ENCODE results near the gene DGKE. TPM values are rescaled to one million over a fixed set of nuclear protein-coding genes. Genes with fewer than 3 reads are reported as not detected.

Gene DGKE
- total and polyA plus RNA-seq, 2 of the 13 experiments (the other 11 are each of a cell fraction or from before 2014, with no cell fraction given) = 3.2 to 5.3 TPM

- TF ChIP-seq ZNF512 (CRISPR knock-in tag; IDR thresholded peaks at IDR 0.05) (peak; percentile 81; the same call in 1 of the 2 replicates), FOXO4 (CRISPR knock-in tag; conservative IDR thresholded peaks at IDR 0.05) (peak; percentile 1; the same call in 1 of the 2 replicates), ZNF446 (CRISPR knock-in tag; IDR thresholded peaks at IDR 0.05) (no peak), ZNF121 (CRISPR knock-in tag; IDR thresholded peaks at IDR 0.05) (no peak), ZSCAN31 (CRISPR knock-in tag; IDR thresholded peaks at IDR 0.05; ENCODE audit: low read depth) (no peak; the same call in 1 of the 2 replicates), ZNF709 (CRISPR knock-in tag; IDR thresholded peaks at IDR 0.05) (peak; percentile 45; the same call in 1 of the 2 replicates), ZSCAN30 (CRISPR knock-in tag; IDR thresholded peaks at IDR 0.05) (0 out of 2 replicates have a peak, but pooled peaks have one; percentile 30), SRY (CRISPR knock-in tag; IDR thresholded peaks at IDR 0.05) (0 out of 2 replicates have a peak, but pooled peaks have one; percentile 51), ZNF737 (CRISPR knock-in tag; IDR thresholded peaks at IDR 0.05; ENCODE audit: borderline replicate concordance) (0 out of 2 replicates have a peak, but pooled peaks have one; percentile 63), MTA1 (CRISPR knock-in tag; IDR thresholded peaks at IDR 0.05; ENCODE audit: borderline replicate concordance) (peak; percentile 54), RFX5 (IDR thresholded peaks at IDR 0.05; ENCODE audit: low read depth, low read length) (no peak), E2F2 (CRISPR knock-in tag; IDR thresholded peaks at IDR 0.05; ENCODE audit: borderline replicate concordance) (peak; percentile 43; the same call in 1 of the 2 replicates), ZNF766 (CRISPR knock-in tag; IDR thresholded peaks at IDR 0.05; ENCODE audit: borderline replicate concordance) (0 out of 2 replicates have a peak, but pooled peaks have one; percentile 12), ISX (CRISPR knock-in tag; conservative IDR thresholded peaks at IDR 0.05) (0 out of 2 replicates have a peak, but pooled peaks have one; percentile 5), ZNF205 (CRISPR knock-in tag; IDR thresholded peaks at IDR 0.05) (peak; percentile 11; the same call in 1 of the 2 replicates), ZFY (CRISPR knock-in tag; IDR thresholded peaks at IDR 0.05) (no peak), HOXA7 (CRISPR knock-in tag; IDR thresholded peaks at IDR 0.05) (0 out of 2 replicates have a peak, but pooled peaks have one; percentile 32), RXRB (CRISPR knock-in tag; IDR thresholded peaks at IDR 0.05; ENCODE audit: borderline replicate concordance) (no peak)
- TF ChIP-seq, protein P1, sequence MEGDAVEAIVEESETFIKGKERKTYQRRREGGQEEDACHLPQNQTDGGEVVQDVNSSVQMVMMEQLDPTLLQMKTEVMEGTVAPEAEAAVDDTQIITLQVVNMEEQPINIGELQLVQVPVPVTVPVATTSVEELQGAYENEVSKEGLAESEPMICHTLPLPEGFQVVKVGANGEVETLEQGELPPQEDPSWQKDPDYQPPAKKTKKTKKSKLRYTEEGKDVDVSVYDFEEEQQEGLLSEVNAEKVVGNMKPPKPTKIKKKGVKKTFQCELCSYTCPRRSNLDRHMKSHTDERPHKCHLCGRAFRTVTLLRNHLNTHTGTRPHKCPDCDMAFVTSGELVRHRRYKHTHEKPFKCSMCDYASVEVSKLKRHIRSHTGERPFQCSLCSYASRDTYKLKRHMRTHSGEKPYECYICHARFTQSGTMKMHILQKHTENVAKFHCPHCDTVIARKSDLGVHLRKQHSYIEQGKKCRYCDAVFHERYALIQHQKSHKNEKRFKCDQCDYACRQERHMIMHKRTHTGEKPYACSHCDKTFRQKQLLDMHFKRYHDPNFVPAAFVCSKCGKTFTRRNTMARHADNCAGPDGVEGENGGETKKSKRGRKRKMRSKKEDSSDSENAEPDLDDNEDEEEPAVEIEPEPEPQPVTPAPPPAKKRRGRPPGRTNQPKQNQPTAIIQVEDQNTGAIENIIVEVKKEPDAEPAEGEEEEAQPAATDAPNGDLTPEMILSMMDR (CRISPR knock-in tag; IDR thresholded peaks at IDR 0.05) = peak; percentile 35
- TF ChIP-seq, protein P2, sequence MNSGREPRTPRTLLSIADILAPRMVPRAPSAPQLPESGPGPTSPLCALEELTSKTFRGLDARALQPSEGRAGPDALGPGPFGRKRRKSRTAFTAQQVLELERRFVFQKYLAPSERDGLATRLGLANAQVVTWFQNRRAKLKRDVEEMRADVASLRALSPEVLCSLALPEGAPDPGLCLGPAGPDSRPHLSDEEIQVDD (CRISPR knock-in tag; IDR thresholded peaks at IDR 0.05; ENCODE audit: borderline replicate concordance) = peak; percentile 58
- TF ChIP-seq, protein P3, sequence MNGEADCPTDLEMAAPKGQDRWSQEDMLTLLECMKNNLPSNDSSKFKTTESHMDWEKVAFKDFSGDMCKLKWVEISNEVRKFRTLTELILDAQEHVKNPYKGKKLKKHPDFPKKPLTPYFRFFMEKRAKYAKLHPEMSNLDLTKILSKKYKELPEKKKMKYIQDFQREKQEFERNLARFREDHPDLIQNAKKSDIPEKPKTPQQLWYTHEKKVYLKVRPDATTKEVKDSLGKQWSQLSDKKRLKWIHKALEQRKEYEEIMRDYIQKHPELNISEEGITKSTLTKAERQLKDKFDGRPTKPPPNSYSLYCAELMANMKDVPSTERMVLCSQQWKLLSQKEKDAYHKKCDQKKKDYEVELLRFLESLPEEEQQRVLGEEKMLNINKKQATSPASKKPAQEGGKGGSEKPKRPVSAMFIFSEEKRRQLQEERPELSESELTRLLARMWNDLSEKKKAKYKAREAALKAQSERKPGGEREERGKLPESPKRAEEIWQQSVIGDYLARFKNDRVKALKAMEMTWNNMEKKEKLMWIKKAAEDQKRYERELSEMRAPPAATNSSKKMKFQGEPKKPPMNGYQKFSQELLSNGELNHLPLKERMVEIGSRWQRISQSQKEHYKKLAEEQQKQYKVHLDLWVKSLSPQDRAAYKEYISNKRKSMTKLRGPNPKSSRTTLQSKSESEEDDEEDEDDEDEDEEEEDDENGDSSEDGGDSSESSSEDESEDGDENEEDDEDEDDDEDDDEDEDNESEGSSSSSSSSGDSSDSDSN (CRISPR knock-in tag; IDR thresholded peaks at IDR 0.05) = no peak
Observed at GRCh38 chr17:56913353-56913866, 79.5 kb downstream of the DGKE start (continued).

Data from HepG2 (cell line).